Keratinocyte (primary cell): Measurements from ENCODE around the gene NAIF1.

ENCODE experiments used
- CTCF ChIP-seq, 3 experiments: IDR thresholded peaks in 1 of 3; conservative IDR thresholded peaks in 1 of 3; optimal IDR thresholded peaks in 1 of 3; 2 replicates in 2 of 3; 3 replicates in 1 of 3; pipeline versions ENCODE3 to v1.5.1; 2011; ENCODE audit warnings: low read length in 3 of 3, mild to moderate bottlenecking in 3 of 3, moderate library complexity in 2 of 3, control low read depth in 1 of 3, inconsistent platforms in 1 of 3; ENCODE audit not compliant: insufficient read depth in 2 of 3; ENCODE audit errors: extremely low read depth in 1 of 3
- EZH2 ChIP-seq: IDR thresholded peaks from one replicate; pipeline ENCODE4 v1.6.1; 2012; ENCODE audit warnings: inconsistent platforms, mild to moderate bottlenecking, low read length, moderate library complexity

DNA sequence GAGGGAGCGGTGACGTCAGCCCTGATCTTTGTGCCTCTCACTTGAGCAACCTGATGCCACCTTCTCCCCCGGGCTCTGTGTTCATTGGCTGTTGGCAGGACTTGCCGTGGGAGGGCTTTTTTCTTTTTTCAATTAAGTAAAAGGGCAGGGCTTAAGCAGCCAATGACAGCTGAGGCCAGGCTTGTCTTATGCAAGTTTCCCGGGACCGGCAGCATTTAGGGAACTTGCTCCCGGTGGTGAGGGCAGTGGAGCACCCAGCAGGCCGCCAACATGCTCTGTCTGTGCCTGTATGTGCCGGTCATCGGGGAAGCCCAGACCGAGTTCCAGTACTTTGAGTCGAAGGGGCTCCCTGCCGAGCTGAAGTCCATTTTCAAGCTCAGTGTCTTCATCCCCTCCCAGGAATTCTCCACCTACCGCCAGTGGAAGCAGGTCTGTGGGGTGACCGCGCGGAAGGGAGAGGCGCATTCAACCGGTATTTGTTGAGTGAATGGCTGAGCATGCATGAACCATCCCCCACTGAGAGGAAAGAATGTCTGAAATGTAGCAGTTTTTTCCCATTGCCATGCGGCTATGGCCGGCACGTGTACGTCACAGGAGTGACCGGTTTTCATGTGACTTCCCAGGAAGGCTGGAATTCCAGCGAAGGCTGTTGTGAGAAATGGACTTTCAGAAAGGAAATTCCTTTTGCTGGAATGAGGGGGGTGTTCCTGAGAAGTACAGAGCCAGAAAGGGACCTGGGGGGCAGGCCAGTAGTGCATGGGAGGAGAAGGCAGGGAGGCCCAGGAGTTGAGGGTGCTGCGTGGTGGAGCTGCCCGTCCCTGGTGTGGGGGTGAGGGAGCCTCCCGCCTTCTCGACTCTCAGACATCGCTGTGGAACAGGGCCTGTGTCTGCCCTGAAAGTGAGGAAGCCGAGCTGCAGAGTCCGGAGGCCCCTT lies 31.4 kb upstream of the NAIF1 start:
- TF ChIP-seq EZH2: no peak
- no peak for TF ChIP-seq CTCF (optimal IDR thresholded peaks at IDR 0.05 in 1 of 3, IDR thresholded peaks at IDR 0.05 in 1 of 3, conservative IDR thresholded peaks at IDR 0.05 in 1 of 3; ENCODE audit: extremely low read depth in 1 of 3, insufficient read depth in 2 of 3, low read length in 3 of 3)
